GM12873 (cell line): Measurements from ENCODE around the gene NKX6-2.

Source experiments
- CTCF ChIP-seq: IDR thresholded peaks from 2 replicates; pipeline ENCODE4 v1.5.1; 2012; ENCODE audit warnings: low read depth, mild to moderate bottlenecking, moderate library complexity, low read length, control low read depth; ENCODE audit not compliant: insufficient read depth; ENCODE audit errors: missing control alignments

NKX6-2 gene

GRCh38 chr10:132815168-132815857, 29.4 kb upstream of the NKX6-2 start:
- TF ChIP-seq CTCF: no peak

- no peak for TF ChIP-seq CTCF
These were observed 28.5 kb upstream of the NKX6-2 start for GRCh38 chr10:132814469-132814856.

- no peak for TF ChIP-seq CTCF
These were observed 27.9 kb upstream of the NKX6-2 start for GRCh38 chr10:132813560-132814468.

- TF ChIP-seq CTCF: no peak
These were observed 27.1 kb upstream of the NKX6-2 start for GRCh38 chr10:132813001-132813401.

- TF ChIP-seq CTCF: no peak
These were observed 26.6 kb upstream of the NKX6-2 start for GRCh38 chr10:132812520-132812919.

GRCh38 chr10:132811891-132812481, 26.0 kb upstream of the NKX6-2 start:
- TF ChIP-seq CTCF: no peak
